SU-DHL-6 (cell line): Measurements from ENCODE around the gene NFYC.

Source experiments
- H2AFZ ChIP-seq: fragments of 200-600 bp; sonication (generic); 2 replicates; pipeline ENCODE4 v1.6.1; 2014; ENCODE audit warnings: low read depth, mild to moderate bottlenecking, moderate library complexity, mixed read lengths, antibody characterized with exemption, low read length; ENCODE audit not compliant: severe bottlenecking
- H3F3A ChIP-seq: fragments of 200-600 bp; shearing (Covaris generic); 2 replicates; pipeline ENCODE4 v1.6.0; 2016; ENCODE audit warnings: antibody characterized with exemption, mild to moderate bottlenecking; ENCODE audit not compliant: insufficient read depth
- H3K27ac ChIP-seq: fragments of 200-600 bp; sonication (generic); 2 replicates; pipeline ENCODE4 v1.5.1; 2016; ENCODE audit warnings: low read depth, mild to moderate bottlenecking, low read length, moderate library complexity, mixed read lengths
- H3K27me3 ChIP-seq: fragments of 200-600 bp; sonication (generic), shearing (Covaris generic); 2 replicates; pipeline ENCODE4 v1.6.0; 2014; ENCODE audit warnings: mild to moderate bottlenecking, low read length
- H3K36me3 ChIP-seq: fragments of 200-600 bp; sonication (generic); 2 replicates; pipeline ENCODE4 v1.6.1; 2014; ENCODE audit warnings: mild to moderate bottlenecking, low read length, mixed read lengths
- H3K4me2 ChIP-seq: fragments of 300-600, 200-600 bp; shearing (Covaris generic), sonication (generic); 2 replicates; pipeline ENCODE4 v1.6.0; 2014; ENCODE audit warnings: low read length, low read depth, mild to moderate bottlenecking; ENCODE audit not compliant: poor library complexity, severe bottlenecking
- H3K4me3 ChIP-seq: fragments of 200-600 bp; sonication (generic); 2 replicates; pipeline ENCODE4 v1.5.1; 2014; ENCODE audit warnings: antibody characterized with exemption, low read length, mild to moderate bottlenecking, mixed read lengths; ENCODE audit not compliant: insufficient read depth, poor library complexity, severe bottlenecking
- H3K79me2 ChIP-seq: fragments of 200-600 bp; sonication (generic); 2 replicates; pipeline ENCODE4 v1.6.1; 2014; ENCODE audit warnings: mild to moderate bottlenecking, low read length, moderate library complexity; ENCODE audit not compliant: insufficient read depth
- H3K9ac ChIP-seq: fragments of 200-600 bp; sonication (generic); 2 replicates; pipeline ENCODE4 v1.7.0; 2014; ENCODE audit warnings: mild to moderate bottlenecking, low read length
- H3K9me2 ChIP-seq: fragments of 200-600 bp; sonication (generic); replicated peaks from 2 replicates; pipeline ENCODE4 v1.6.1; 2014; ENCODE audit warnings: low read length; ENCODE audit not compliant: insufficient read depth
- H3K9me3 ChIP-seq: fragments of 200-600 bp; sonication (generic); 2 replicates; pipeline ENCODE4 v1.6.1; 2014; ENCODE audit warnings: low read length, mixed read lengths; ENCODE audit not compliant: insufficient read depth
- H4K20me1 ChIP-seq: fragments of 200-600 bp; sonication (generic); 2 replicates; pipeline ENCODE4 v1.6.1; 2014; ENCODE audit warnings: low read depth, mild to moderate bottlenecking, antibody characterized with exemption, low read length, moderate library complexity, mixed read lengths
- CTCF ChIP-seq: fragments of 200-600 bp; sonication (generic); IDR thresholded peaks from one replicate; pipeline ENCODE4 v1.5.1; 2017; ENCODE audit warnings: antibody characterized with exemption, mild to moderate bottlenecking, low read length, moderate library complexity; ENCODE audit not compliant: insufficient read depth, poor library complexity, severe bottlenecking
- EZH2phosphoT487 ChIP-seq: fragments of 200-600 bp; sonication (generic), shearing (Covaris generic); conservative IDR thresholded peaks from 2 replicates; pipeline ENCODE4 v1.6.1; 2018; ENCODE audit warnings: mild to moderate bottlenecking, antibody characterized with exemption, low read length, moderate library complexity, mixed read lengths

NFYC gene

GRCh38 chr1:40679165-40679953, 12.1 kb upstream of the NFYC start:
- H3K4me3 ChIP-seq, result no peak overlapping the region
- no peaks in the 10 kb centered on the region for H4K20me1 ChIP-seq

GRCh38 chr1:40684669-40685068, 6.8 kb upstream of the NFYC start:
- no peak overlapping the region for H3K4me2 ChIP-seq
- peaks cover 1% of the 10 kb centered on the region; the same call in 1 of the 2 replicates for H3F3A ChIP-seq
- TF ChIP-seq CTCF, result no peak
- no peak for TF ChIP-seq EZH2phosphoT487
- no peaks in the 10 kb centered on the region for H4K20me1 ChIP-seq
- H3K27ac ChIP-seq, result no peak overlapping the region
- peaks cover 3% of the 10 kb centered on the region for H3K79me2 ChIP-seq
- no peaks in the 10 kb centered on the region for H3K9me3 ChIP-seq
- H3K27me3 ChIP-seq, result no peaks in the 10 kb centered on the region
- no peaks in the 10 kb centered on the region for H3K36me3 ChIP-seq
- H3K9ac ChIP-seq, result no peak overlapping the region
- H2AFZ ChIP-seq, result no peak overlapping the region
- no peak overlapping the region for H3K4me3 ChIP-seq
- no peaks in the 10 kb centered on the region for H3K9me2 ChIP-seq

More at GRCh38 chr1:40679165-40679953, 12.1 kb upstream of the NFYC start:
- Histone ChIP-seq H3K4me2 (no peak overlapping the region), H3K9ac (no peak overlapping the region), H3K79me2 (no peaks in the 10 kb centered on the region), H3K36me3 (no peaks in the 10 kb centered on the region), H3K9me3 (no peaks in the 10 kb centered on the region), H3F3A (no peaks in the 10 kb centered on the region), H3K9me2 (no peaks in the 10 kb centered on the region), H2AFZ (no peak overlapping the region), H3K27ac (no peak overlapping the region), H3K27me3 (no peaks in the 10 kb centered on the region)
- TF ChIP-seq EZH2phosphoT487, result no peak
- TF ChIP-seq CTCF, result no peak

- TF ChIP-seq CTCF, result no peak
- TF ChIP-seq EZH2phosphoT487, result no peak
- no peak overlapping the region for H3K9ac ChIP-seq
- no peaks in the 10 kb centered on the region for H3K9me2 ChIP-seq
- H3K27ac ChIP-seq, result no peak overlapping the region
- H3K79me2 ChIP-seq, result peaks cover 21% of the 10 kb centered on the region
- H3F3A ChIP-seq, result peaks cover 14% of the 10 kb centered on the region; the same call in 1 of the 2 replicates
- no peaks in the 10 kb centered on the region for H4K20me1 ChIP-seq
- no peaks in the 10 kb centered on the region for H3K36me3 ChIP-seq
- no peak overlapping the region for H3K4me3 ChIP-seq
- no peaks in the 10 kb centered on the region for H3K9me3 ChIP-seq
- no peak overlapping the region for H2AFZ ChIP-seq
- H3K4me2 ChIP-seq, result no peak overlapping the region
- H3K27me3 ChIP-seq, result no peaks in the 10 kb centered on the region
Measured at GRCh38 chr1:40687059-40687458, 4.4 kb upstream of the NFYC start.
